H1 (cell line): ENCODE results near the gene CYBA. TPM values are rescaled to one million over a fixed set of nuclear protein-coding genes. Genes with fewer than 3 reads are reported as not detected.

Experiments used
- CTCF ChIA-PET: fragments of 300-600 bp; sonication (Branson Sonifier 250); formaldehyde crosslinking; loops from one replicate; lab custom pipeline; 2021; ENCODE audit not compliant: partially characterized antibody; lab: Charles Lee
- POLR2A ChIA-PET: fragments of 300-600 bp; sonication (Branson Sonifier 250); formaldehyde crosslinking; loops from one replicate; lab custom pipeline; 2021; ENCODE audit warnings: inconsistent platforms; ENCODE audit not compliant: partially characterized antibody; lab: Charles Lee
- DNase-seq, 2 experiments: peaks; one replicate each; pipeline versions ENCODE4 v3.0.0 to v3.0.0-alpha.2; 2010 to 2022; ENCODE audit warnings: low spot score in 2 of 2, low read depth in 1 of 2, mixed read lengths in 1 of 2
- FAIRE-seq: peaks from 2 replicates; lab custom pipeline; 2011; peaks lifted over from hg19 to GRCh38; lab: Jason Lieb, UNC
- H2AFZ ChIP-seq: 2 replicates; pipeline ENCODE4 v1.8.1; 2012; ENCODE audit warnings: low read length, inconsistent platforms
- H2AK5ac ChIP-seq: 2 replicates; pipeline ENCODE4 v1.6.1; 2013; ENCODE audit warnings: low read depth, low read length
- H2BK120ac ChIP-seq: replicated peaks from 2 replicates; pipeline ENCODE3; 2013; ENCODE audit warnings: low read depth, low read length, inconsistent platforms
- H2BK12ac ChIP-seq: 2 replicates; pipeline ENCODE4 v1.6.1; 2013; ENCODE audit warnings: low read depth, low read length
- H2BK15ac ChIP-seq: 2 replicates; pipeline ENCODE4 v1.6.1; 2013; ENCODE audit warnings: low read length
- H2BK20ac ChIP-seq: 2 replicates; pipeline ENCODE4 v1.6.1; 2013; ENCODE audit warnings: low read length
- H2BK5ac ChIP-seq: 2 replicates; pipeline ENCODE4 v1.6.1; 2013; ENCODE audit warnings: low read depth, low read length
- H3K14ac ChIP-seq: 2 replicates; pipeline ENCODE4 v1.6.1; 2013; ENCODE audit warnings: inconsistent platforms; ENCODE audit not compliant: insufficient read length
- H3K18ac ChIP-seq: 2 replicates; pipeline ENCODE4 v1.6.1; 2013; ENCODE audit warnings: low read length; ENCODE audit errors: extremely low read depth
- H3K23ac ChIP-seq: 2 replicates; pipeline ENCODE4 v1.6.1; 2013; ENCODE audit warnings: inconsistent platforms; ENCODE audit not compliant: insufficient read length
- H3K23me2 ChIP-seq: 2 replicates; pipeline ENCODE4 v1.6.1; 2013; ENCODE audit warnings: low read depth, low read length
- H3K27ac ChIP-seq: 2 replicates; pipeline ENCODE4 v1.6.1; 2011; ENCODE audit warnings: low read depth, low read length, inconsistent platforms
- H3K27me3 ChIP-seq, 4 experiments: replicated peaks in 1 of 4; 1 replicate in 1 of 4; 2 replicates in 3 of 4; pipeline versions ENCODE4 v1.6.1 to v1.8.1; 2011 to 2013; ENCODE audit warnings: low read length in 3 of 4, mild to moderate bottlenecking in 3 of 4, inconsistent platforms in 2 of 4, mixed read lengths in 2 of 4, moderate library complexity in 1 of 4; ENCODE audit not compliant: control insufficient read depth in 3 of 4, insufficient read depth in 3 of 4; ENCODE audit errors: extremely low read depth in 1 of 4
- H3K36me3 ChIP-seq, 4 experiments: 2 replicates each; pipeline versions ENCODE4 v1.6.1 to v1.8.1; 2011 to 2013; ENCODE audit warnings: mild to moderate bottlenecking in 4 of 4, low read length in 3 of 4, moderate library complexity in 2 of 4, control low read depth in 1 of 4, inconsistent platforms in 1 of 4; ENCODE audit not compliant: insufficient read depth in 4 of 4, control insufficient read depth in 2 of 4
- H3K4ac ChIP-seq: replicated peaks from 2 replicates; pipeline ENCODE3; 2013; ENCODE audit warnings: low read length, low read depth, mixed read lengths, inconsistent platforms; ENCODE audit not compliant: insufficient read length
- H3K4me1 ChIP-seq, 4 experiments: replicated peaks in 1 of 4; 1 replicate in 1 of 4; 2 replicates in 3 of 4; pipeline versions ENCODE4 v1.6.1 to v1.8.1; 2011 to 2013; ENCODE audit warnings: low read length in 3 of 4, inconsistent platforms in 2 of 4, mixed read lengths in 1 of 4; ENCODE audit not compliant: insufficient read depth in 4 of 4, control insufficient read depth in 3 of 4
- H3K4me2 ChIP-seq, 2 experiments: 2 replicates each; pipeline versions ENCODE4 v1.6.1 to v1.8.1; 2011 to 2013; ENCODE audit warnings: low read depth in 2 of 2, low read length in 2 of 2, control low read depth in 1 of 2, inconsistent platforms in 1 of 2, mild to moderate bottlenecking in 1 of 2; ENCODE audit not compliant: insufficient read depth in 1 of 2
- H3K4me3 ChIP-seq, 4 experiments: fragments of 200-600, 300-600 bp in 1 of 4; sonication (generic), shearing (Covaris generic), sonication (Bioruptor Twin) in 1 of 4; 2 replicates each; pipeline versions ENCODE4 v1.5.1 to v1.8.1; 2011 to 2016; ENCODE audit warnings: low read length in 4 of 4, low read depth in 3 of 4, control low read depth in 2 of 4, inconsistent platforms in 2 of 4, mild to moderate bottlenecking in 2 of 4, mixed read lengths in 1 of 4, moderate library complexity in 1 of 4; ENCODE audit not compliant: insufficient read depth in 2 of 4; ENCODE audit errors: extremely low read depth in 1 of 4
- H3K56ac ChIP-seq: replicated peaks from 2 replicates; pipeline ENCODE3; 2013; ENCODE audit warnings: low read depth, mild to moderate bottlenecking, mixed read lengths, low read length, inconsistent platforms; ENCODE audit not compliant: insufficient read length
- H3K79me1 ChIP-seq: 2 replicates; pipeline ENCODE4 v1.6.1; 2013; ENCODE audit warnings: low read depth, low read length, control low read depth
- H3K79me2 ChIP-seq, 2 experiments: 2 replicates each; pipeline versions ENCODE4 v1.6.1 to v1.8.1; 2012 to 2013; ENCODE audit warnings: low read length in 2 of 2, mild to moderate bottlenecking in 2 of 2, inconsistent platforms in 1 of 2; ENCODE audit not compliant: insufficient read depth in 2 of 2, control insufficient read depth in 1 of 2
- H3K9ac ChIP-seq, 4 experiments: replicated peaks in 1 of 4; 1 replicate in 1 of 4; 2 replicates in 3 of 4; pipeline versions ENCODE4 v1.6.1 to v1.8.1; 2011 to 2013; ENCODE audit warnings: low read depth in 3 of 4, low read length in 3 of 4, control low read depth in 2 of 4, mild to moderate bottlenecking in 2 of 4, moderate library complexity in 2 of 4, inconsistent platforms in 1 of 4; ENCODE audit errors: extremely low read depth in 1 of 4
- H3K9me3 ChIP-seq, 2 experiments: 2 replicates each; pipeline versions ENCODE4 v1.6.1 to v1.8.1; 2012 to 2013; ENCODE audit warnings: mild to moderate bottlenecking in 2 of 2, moderate library complexity in 2 of 2, control low read depth in 1 of 2, inconsistent platforms in 1 of 2, low read depth in 1 of 2, low read length in 1 of 2, mixed read lengths in 1 of 2; ENCODE audit not compliant: insufficient read depth in 2 of 2
- H4K20me1 ChIP-seq, 2 experiments: replicated peaks in 1 of 2; 2 replicates each; pipeline versions ENCODE3 to v1.8.1; 2011 to 2013; ENCODE audit warnings: inconsistent platforms in 2 of 2, low read length in 2 of 2, mild to moderate bottlenecking in 1 of 2; ENCODE audit not compliant: insufficient read depth in 2 of 2, control insufficient read depth in 1 of 2
- H4K5ac ChIP-seq: 2 replicates; pipeline ENCODE4 v1.6.1; 2013; ENCODE audit warnings: low read length, low read depth, mixed read lengths, inconsistent platforms; ENCODE audit not compliant: insufficient read length
- H4K8ac ChIP-seq: 2 replicates; pipeline ENCODE4 v1.8.0; 2013; ENCODE audit warnings: mild to moderate bottlenecking, moderate library complexity, low read length, inconsistent platforms; ENCODE audit not compliant: insufficient read depth; ENCODE audit errors: extremely low read depth
- H4K91ac ChIP-seq: replicated peaks from 2 replicates; pipeline ENCODE3; 2013; ENCODE audit warnings: low read length, mixed read lengths, inconsistent platforms; ENCODE audit not compliant: insufficient read length
- ASH2L ChIP-seq: fragments of 200-600, 300-600 bp; sonication (generic); IDR thresholded peaks from one replicate; pipeline ENCODE4 v1.7.1; 2017; ENCODE audit warnings: low read length
- CREB1 ChIP-seq: IDR thresholded peaks from 2 replicates; pipeline ENCODE4 v1.6.1; 2012; ENCODE audit warnings: inconsistent platforms
- CTBP2 ChIP-seq: IDR thresholded peaks from 2 replicates; pipeline ENCODE4 v1.7.0; 2011; ENCODE audit warnings: borderline replicate concordance, mild to moderate bottlenecking, moderate library complexity, mixed read lengths, low read length; ENCODE audit not compliant: insufficient read depth, insufficient read length
- EGR1 ChIP-seq: IDR thresholded peaks from 2 replicates; pipeline ENCODE4 v1.6.1; 2011; ENCODE audit warnings: low read depth, low read length, borderline replicate concordance
- PHF8 ChIP-seq: fragments of 200-600 bp; sonication (generic); conservative IDR thresholded peaks from 2 replicates; pipeline ENCODE4 v1.7.1; 2012; ENCODE audit warnings: low read depth, mild to moderate bottlenecking, inconsistent platforms, low read length, moderate library complexity
- POLR2A ChIP-seq, 2 experiments: IDR thresholded peaks; 1 replicate in 1 of 2; 2 replicates in 1 of 2; pipeline ENCODE4 v1.6.1; 2011; ENCODE audit warnings: low read depth in 2 of 2, low read length in 2 of 2, mild to moderate bottlenecking in 2 of 2; ENCODE audit errors: control extremely low read depth in 1 of 2
- POLR2AphosphoS5 ChIP-seq: IDR thresholded peaks from 2 replicates; pipeline ENCODE4 v1.6.1; 2011; ENCODE audit warnings: low read depth, low read length
- SIN3A ChIP-seq, 2 experiments: IDR thresholded peaks in 1 of 2; conservative IDR thresholded peaks in 1 of 2; 2 replicates each; pipeline ENCODE4 v1.6.1; 2011 to 2012; ENCODE audit warnings: low read length in 2 of 2, improper control_type of control experiment in 1 of 2, low read depth in 1 of 2, mild to moderate bottlenecking in 1 of 2
- TBP ChIP-seq: IDR thresholded peaks from 2 replicates; pipeline ENCODE4 v1.6.1; 2011; ENCODE audit warnings: low read depth, low read length, improper control_type of control experiment
- WGBS, 2 experiments: shearing (Covaris generic) in 1 of 2; methylation state at CpG; one replicate each; pipeline versions ENCODE4 v1.1.6 to v1.1.7; 2013 to 2015; ENCODE audit warnings: low lambda C conversion rate in 2 of 2, mixed read lengths in 2 of 2, inconsistent platforms in 1 of 2, low coverage in 1 of 2, missing lambda C conversion rate in 1 of 2; ENCODE audit not compliant: insufficient replicate concordance in 2 of 2, insufficient coverage in 1 of 2, insufficient read length in 1 of 2; ENCODE audit errors: extremely low coverage in 1 of 2, missing lambda C conversion rate in 1 of 2; 5-methylcytosine and 5-hydroxymethylcytosine counted together
- long read RNA-seq, 2 experiments: library from RNA in 1 of 2; library from capped mRNA in 1 of 2; stranded (forward); transcript quantifications; one replicate each; pipeline ENCODE4 v2.0.0, GENCODE V29; 2021; ENCODE audit warnings: inconsistent platforms in 1 of 2
- polyA minus RNA-seq, 3 experiments: library from RNA; depleted of rRNA, polyadenylated mRNA; stranded (reverse); fragments of >200 nt; gene quantifications; 1 replicate in 2 of 3; 2 replicates in 1 of 3; pipeline ENCODE4 v1.2.3, GENCODE V29; 2011
- polyA plus RNA-seq, 7 experiments: library from polyadenylated mRNA; depleted of rRNA in 3 of 7; stranded (reverse) in 5 of 7; unstranded in 2 of 7; fragments of >200 nt in 5 of 7; fragments of 200-250 nt in 2 of 7; gene quantifications; 1 replicate in 5 of 7; 2 replicates in 1 of 7; 4 replicates in 1 of 7; pipeline versions ENCODE4 v1.2.1 to v1.2.3, GENCODE V29; 2011 to 2013; ENCODE audit warnings: missing spikeins in 2 of 7, mixed read lengths in 2 of 7
- total RNA-seq: library from RNA; stranded (reverse); fragmentation: NEBNext Ultra II Directional; extraction: Animal tissue kit (Norgen Biotek cat#: 25700); gene quantifications from 2 replicates; pipeline ENCODE4 v1.2.1, GENCODE V29; 2021

The CYBA gene
- total RNA-seq (136 and 161 TPM in 2 replicates), polyA plus RNA-seq (2011; rRNA removed) (254 and 340 TPM in 2 replicates), polyA minus RNA-seq (2011; rRNA and poly(A)+ RNA removed) (41.6 and 53.9 TPM in 2 replicates)
- 233 TPM for polyA plus RNA-seq (2011; cell fraction: cytosol; rRNA removed)
- polyA plus RNA-seq (2011; cell fraction: nucleus; rRNA removed): 322 TPM
- 69.1 to 193 TPM (median 184 TPM) in 4 replicates for polyA plus RNA-seq (2012, experiment 1 of 2)
- polyA plus RNA-seq (2012, experiment 2 of 2): 245 TPM
- polyA plus RNA-seq (2013, experiment 1 of 2): 267 TPM
- polyA plus RNA-seq (2013, experiment 2 of 2): 285 TPM
- 80.0 TPM for polyA minus RNA-seq (2011; cell fraction: cytosol; rRNA and poly(A)+ RNA removed)
- polyA minus RNA-seq (2011; cell fraction: nucleus; rRNA and poly(A)+ RNA removed): 68.6 TPM
- long read RNA-seq, experiment 1, transcript CYBA-201 (6 exons, 797 nt): major isoform, 74 of 100 reads
- long read RNA-seq, experiment 1, partial matches to known transcripts: 18 of 100 reads
- long read RNA-seq, experiment 1, other reads (novel, unspliced or antisense): 6 of 100 reads
- long read RNA-seq, experiment 2, partial matches to known transcripts: 0 of 1 reads
- long read RNA-seq, experiment 2, other reads (novel, unspliced or antisense): 1 of 1 reads

DNA sequence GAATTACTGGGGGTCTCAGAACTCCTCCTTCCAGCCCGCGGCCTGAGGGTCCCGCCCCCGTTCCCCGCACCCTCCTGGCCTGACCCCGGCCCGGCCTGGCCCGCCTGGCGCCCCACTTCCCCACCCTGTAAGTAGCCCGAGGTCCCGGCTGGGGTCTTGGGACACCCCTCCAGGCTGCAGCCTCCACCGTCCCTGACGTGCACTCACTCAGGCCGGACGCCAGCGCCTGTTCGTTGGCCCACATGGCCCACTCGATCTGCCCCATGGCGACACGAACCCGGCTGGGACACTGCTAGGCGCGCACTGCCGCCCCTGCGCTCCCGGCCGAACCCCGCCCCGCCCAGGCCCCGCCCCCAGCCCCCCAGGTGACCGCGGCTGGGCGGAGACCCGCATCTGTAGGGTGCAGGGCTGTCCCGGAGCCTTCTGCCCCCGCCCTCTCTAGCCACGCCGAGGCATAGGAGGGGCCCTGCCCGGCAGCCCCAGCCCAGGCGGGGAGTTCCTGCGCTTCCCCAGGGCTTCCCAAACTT, at the start of gene CYBA:
Gene CYBA (minus strand): TSS at position 305 of the 527 bp plus-strand sequence. CDS start 40 bp downstream, at position 265.
- peak within 1 kb of the TSS; percentile 27; the same call in 1 of the 2 replicates for H2BK12ac ChIP-seq
- H3K9ac ChIP-seq: peak within 1 kb of the TSS; percentile 56 to 60 (median 58)
- peaks cover 0 to 11% (median 7%) of the 10 kb centered on the region in 4 experiments; a peak in 5 of 7 replicates for H3K4me1 ChIP-seq
- WGBS, 2 experiments: 2% methylated on average over 18 of the region's 41 CpGs; no CpG with 5 or more reads in 1 of the 2 experiments
- H3K27me3 ChIP-seq: no peaks in the 10 kb centered on the region
- no peak within 1 kb of the TSS for H4K91ac ChIP-seq
- H3K56ac ChIP-seq: peak within 1 kb of the TSS; percentile 25
- peak within 1 kb of the TSS; percentile 80 to 92 for H3K4me2 ChIP-seq
- no peak within 1 kb of the TSS for H2BK120ac ChIP-seq
- FAIRE-seq (no peak), DNase-seq (peak in 1 of 2 experiments; percentile 90)
- peak within 1 kb of the TSS; percentile 69 to 95 (median 78) for H3K4me3 ChIP-seq
- H3K4ac ChIP-seq: peak within 1 kb of the TSS; percentile 94
- H2BK20ac ChIP-seq: no peak within 1 kb of the TSS
- POLR2A ChIA-PET: interaction anchor here (1.2 to 4.9 kb wide), 5 partner anchors 9 to 21 kb away, joined by 4 to 35 read pairs (median 5); partner anchors contain the start of genes IL17C and MVD
- no peaks in the 10 kb centered on the region; a peak in 1 of 4 replicates for H3K79me2 ChIP-seq
- peak within 1 kb of the TSS; percentile 83 for H3K14ac ChIP-seq
- H4K8ac ChIP-seq: 0 out of 2 replicates have a peak within 1 kb of the TSS, but pooled peaks have one; percentile 57
- H2AFZ ChIP-seq: no peak within 1 kb of the TSS
- no peak within 1 kb of the TSS for H3K27ac ChIP-seq
- peaks cover 3 to 19% (median 4%) of the 10 kb centered on the region in 4 experiments; a peak in 7 of 8 replicates for H3K36me3 ChIP-seq
- CTCF ChIA-PET: interaction anchor here (0.5 to 1.6 kb wide), 3 partner anchors 14 to 136 kb away, joined by 3 to 5 read pairs (median 3); no protein-coding TSS in a partner anchor
- H3K23me2 ChIP-seq: peaks cover 10% of the 10 kb centered on the region; the same call in 1 of the 2 replicates
- peak within 1 kb of the TSS; percentile 75 for H4K5ac ChIP-seq
- no peak within 1 kb of the TSS for H2BK15ac ChIP-seq
- H4K20me1 ChIP-seq: peaks cover 2 to 24% of the 10 kb centered on the region in 2 experiments
- H2AK5ac ChIP-seq: peak within 1 kb of the TSS; percentile 30; the same call in 1 of the 2 replicates
- peak within 1 kb of the TSS; percentile 96 for H3K18ac ChIP-seq
- H2BK5ac ChIP-seq: peak within 1 kb of the TSS; percentile 69; the same call in 1 of the 2 replicates
- H3K23ac ChIP-seq: no peak within 1 kb of the TSS
- H3K9me3 ChIP-seq: no peaks in the 10 kb centered on the region
- H3K79me1 ChIP-seq: peaks cover 6% of the 10 kb centered on the region
- TF ChIP-seq SIN3A (conservative IDR thresholded peaks at IDR 0.05 in 1 of 2, IDR thresholded peaks at IDR 0.05 in 1 of 2; ENCODE audit: low read depth in 1 of 2, low read length in 2 of 2) (0 out of 4 replicates have a peak, but pooled peaks of 1 of the 2 experiments have one; percentile 25), EGR1 (no peak), ASH2L (peak; percentile 59), POLR2AphosphoS5 (peak; percentile 64), POLR2A (IDR thresholded peaks at IDR 0.05; ENCODE audit: control extremely low read depth in 1 of 2, low read depth in 2 of 2, low read length in 2 of 2) (peak in 1 of 2 experiments; percentile 69; a peak in 1 of 3 replicates), PHF8 (peak; percentile 41; the same call in 1 of the 2 replicates), CTBP2 (no peak), CREB1 (0 out of 2 replicates have a peak, but pooled peaks have one; percentile 25), TBP (peak; percentile 47; the same call in 1 of the 2 replicates)
